Peyer's patch (tissue), 4 donors: ENCODE results near the gene MTMR12. TPM values are rescaled to one million over a fixed set of nuclear protein-coding genes. Genes with fewer than 3 reads are reported as not detected.

Source experiments
- DNase-seq, 3 donors: peaks; one replicate each; pipeline ENCODE4 v3.0.0-alpha.2; 2017 to 2019
- H3K27ac ChIP-seq, 4 donors: fragments of 200-600 bp; sonication (generic); one replicate each; pipeline ENCODE4 v1.5.1; 2016 to 2019
- H3K27me3 ChIP-seq, 2 donors: fragments of 200-600 bp; sonication (generic); one replicate each; pipeline ENCODE4 v1.5.1; 2019
- H3K36me3 ChIP-seq, 3 donors: fragments of 200-600 bp; sonication (generic); one replicate each; pipeline ENCODE4 v1.5.1; 2016 to 2019
- H3K4me1 ChIP-seq, 4 donors: fragments of 200-600 bp; sonication (generic); one replicate each; pipeline ENCODE4 v1.5.1; 2016 to 2019
- H3K4me3 ChIP-seq, 4 donors: fragments of 200-600 bp; sonication (generic); 1 replicate in 3 of 4; 2 replicates in 1 of 4; pipeline ENCODE4 v1.5.1; 2016 to 2019; ENCODE audit warnings: mild to moderate bottlenecking in 1 of 4
- H3K9me3 ChIP-seq, 4 donors: fragments of 200-600 bp; sonication (generic); one replicate each; pipeline ENCODE4 v1.5.1; 2016 to 2019; ENCODE audit warnings: mild to moderate bottlenecking in 1 of 4
- POLR2A ChIP-seq, 2 donors: fragments of 450-650 bp; IDR thresholded peaks; one replicate each; pipeline ENCODE4 v1.5.1; 2017; ENCODE audit warnings: antibody characterized with exemption in 2 of 2, mild to moderate bottlenecking in 2 of 2, moderate library complexity in 2 of 2
- total RNA-seq, 4 donors: library from RNA; depleted of rRNA; stranded (reverse); fragments of >200 nt; gene quantifications; one replicate each; pipeline ENCODE4 v1.1.0, GENCODE V29; 2016
- TF ChIP-seq, protein P1 (sequence below), 6 experiments: fragments of 450-650 bp in 4 of 6; fragments of 200-600 bp in 2 of 6; sonication (generic) in 1 of 6; IDR thresholded peaks; one replicate each; pipeline ENCODE4 v1.5.1; 2017 to 2019; ENCODE audit warnings: antibody characterized with exemption in 6 of 6, mild to moderate bottlenecking in 3 of 6, moderate library complexity in 1 of 6

MTMR12 gene
- total RNA-seq = 10 to 100 TPM; 16.0 to 43.7 (median 24.0) TPM

DNA sequence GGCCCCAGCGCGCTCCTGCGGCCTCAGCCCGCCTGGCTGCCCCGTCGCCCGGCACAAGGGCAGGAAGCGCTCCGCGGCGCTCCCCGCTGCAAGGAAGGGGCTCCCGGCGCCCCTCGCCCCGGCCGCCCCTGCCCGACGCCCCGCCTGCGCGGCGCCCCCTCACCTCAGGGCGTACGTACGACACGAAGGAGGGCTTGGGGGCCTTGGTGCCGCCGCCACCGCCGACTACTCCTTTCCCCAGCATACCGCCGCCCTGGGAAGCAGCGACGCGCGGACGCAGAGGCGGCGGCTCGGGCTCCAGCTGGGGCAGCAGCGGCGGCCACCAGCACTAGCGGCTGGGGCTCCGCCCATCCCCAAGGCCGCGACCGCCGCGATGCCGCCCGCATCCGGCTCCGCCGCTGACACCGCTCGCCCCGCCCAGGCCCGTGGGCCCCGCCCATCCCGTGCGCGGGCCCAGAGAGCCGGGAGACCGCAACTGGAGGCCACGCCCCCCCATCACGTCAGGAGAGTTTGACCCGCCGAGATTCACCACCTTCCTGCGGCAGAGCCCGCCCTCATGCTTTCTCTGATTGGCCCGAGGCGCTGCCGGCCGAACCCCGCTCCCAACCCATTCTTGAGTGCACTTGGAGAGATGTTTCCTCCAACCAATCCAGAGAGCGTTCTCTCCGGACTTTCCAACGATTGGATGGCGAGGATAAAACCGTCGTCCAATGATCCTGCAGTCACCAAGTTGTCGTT, at the start of gene MTMR12:
Gene MTMR12, minus strand, starts transcription at position 345 of the 738 bp plus-strand sequence. Its CDS starts 101 bp downstream, at position 244.
- Histone ChIP-seq H3K9me3 (no peaks in the 10 kb centered on the region), H3K27me3 (no peaks in the 10 kb centered on the region), H3K4me3 (peak within 1 kb of the TSS; percentile 87 to 100 (median 97)), H3K27ac (peak within 1 kb of the TSS; percentile 95 to 100 (median 99)), H3K36me3 (no peaks in the 10 kb centered on the region), H3K4me1 (peaks cover 0 to 17% (median 2%) of the 10 kb centered on the region in 4 donors)
- peak; percentile 99 to 100 (median 100) for DNase-seq
- TF ChIP-seq, protein P1, sequence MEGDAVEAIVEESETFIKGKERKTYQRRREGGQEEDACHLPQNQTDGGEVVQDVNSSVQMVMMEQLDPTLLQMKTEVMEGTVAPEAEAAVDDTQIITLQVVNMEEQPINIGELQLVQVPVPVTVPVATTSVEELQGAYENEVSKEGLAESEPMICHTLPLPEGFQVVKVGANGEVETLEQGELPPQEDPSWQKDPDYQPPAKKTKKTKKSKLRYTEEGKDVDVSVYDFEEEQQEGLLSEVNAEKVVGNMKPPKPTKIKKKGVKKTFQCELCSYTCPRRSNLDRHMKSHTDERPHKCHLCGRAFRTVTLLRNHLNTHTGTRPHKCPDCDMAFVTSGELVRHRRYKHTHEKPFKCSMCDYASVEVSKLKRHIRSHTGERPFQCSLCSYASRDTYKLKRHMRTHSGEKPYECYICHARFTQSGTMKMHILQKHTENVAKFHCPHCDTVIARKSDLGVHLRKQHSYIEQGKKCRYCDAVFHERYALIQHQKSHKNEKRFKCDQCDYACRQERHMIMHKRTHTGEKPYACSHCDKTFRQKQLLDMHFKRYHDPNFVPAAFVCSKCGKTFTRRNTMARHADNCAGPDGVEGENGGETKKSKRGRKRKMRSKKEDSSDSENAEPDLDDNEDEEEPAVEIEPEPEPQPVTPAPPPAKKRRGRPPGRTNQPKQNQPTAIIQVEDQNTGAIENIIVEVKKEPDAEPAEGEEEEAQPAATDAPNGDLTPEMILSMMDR (IDR thresholded peaks at IDR 0.05) = peak in 1 of 6 experiments; percentile 8
- TF ChIP-seq POLR2A (IDR thresholded peaks at IDR 0.05) = peak; percentile 84 to 92

DNA sequence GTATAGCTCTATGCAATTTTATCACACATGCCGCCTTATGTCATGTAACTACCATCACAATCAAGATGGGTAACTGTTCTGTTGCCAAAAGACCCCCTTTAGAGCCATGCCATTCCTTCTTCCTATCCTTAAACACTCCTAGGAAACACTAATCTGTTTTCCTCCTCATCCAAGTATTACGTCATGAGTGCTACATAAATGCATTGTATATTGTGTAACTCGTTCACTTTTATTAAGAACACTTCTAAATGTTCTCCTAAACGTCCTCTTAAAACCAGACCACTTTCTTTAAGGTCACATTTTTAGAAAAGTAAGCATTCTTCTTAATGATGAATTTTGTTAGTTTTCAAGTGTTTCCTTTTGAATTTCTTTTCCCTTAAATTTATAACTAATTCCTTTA, 49.8 kb upstream of the MTMR12 start:
- DNase-seq = no peak
- Histone ChIP-seq H3K27me3 (no peaks in the 10 kb centered on the region), H3K9me3 (no peaks in the 10 kb centered on the region), H3K4me3 (no peak overlapping the region), H3K4me1 (no peaks in the 10 kb centered on the region), H3K27ac (no peak overlapping the region), H3K36me3 (peaks cover 0 to 47% (median 0%) of the 10 kb centered on the region in 3 donors)
- TF ChIP-seq, protein P1 (IDR thresholded peaks at IDR 0.05) = no peak
- TF ChIP-seq POLR2A (IDR thresholded peaks at IDR 0.05) = no peak

DNA sequence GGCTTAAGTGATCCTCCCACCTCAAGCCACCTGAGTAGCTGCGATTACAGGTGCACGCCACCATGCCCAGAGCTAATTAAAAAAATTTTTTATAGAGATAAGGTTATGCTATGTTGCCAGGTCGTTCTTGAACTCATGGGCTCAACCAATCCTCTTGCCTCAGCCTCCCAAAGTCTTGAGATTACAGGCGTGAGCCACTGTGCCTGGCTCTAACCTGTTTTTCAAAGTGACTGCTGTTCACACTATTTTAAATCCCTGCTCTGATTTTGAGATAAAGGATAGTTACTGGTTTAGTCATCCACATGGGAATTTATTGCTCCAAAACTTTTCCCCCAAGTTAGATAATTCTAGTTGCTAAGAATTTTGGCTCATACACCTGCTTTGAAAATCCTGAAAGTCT, 48.2 kb upstream of the MTMR12 start:
- Histone ChIP-seq H3K4me3 (no peak overlapping the region), H3K27ac (no peak overlapping the region), H3K27me3 (no peaks in the 10 kb centered on the region), H3K36me3 (peaks cover 0 to 59% (median 0%) of the 10 kb centered on the region in 3 donors), H3K9me3 (no peaks in the 10 kb centered on the region), H3K4me1 (no peaks in the 10 kb centered on the region)
- TF ChIP-seq POLR2A (IDR thresholded peaks at IDR 0.05) = no peak
- TF ChIP-seq, protein P1 (IDR thresholded peaks at IDR 0.05) = no peak
- no peak for DNase-seq

DNA sequence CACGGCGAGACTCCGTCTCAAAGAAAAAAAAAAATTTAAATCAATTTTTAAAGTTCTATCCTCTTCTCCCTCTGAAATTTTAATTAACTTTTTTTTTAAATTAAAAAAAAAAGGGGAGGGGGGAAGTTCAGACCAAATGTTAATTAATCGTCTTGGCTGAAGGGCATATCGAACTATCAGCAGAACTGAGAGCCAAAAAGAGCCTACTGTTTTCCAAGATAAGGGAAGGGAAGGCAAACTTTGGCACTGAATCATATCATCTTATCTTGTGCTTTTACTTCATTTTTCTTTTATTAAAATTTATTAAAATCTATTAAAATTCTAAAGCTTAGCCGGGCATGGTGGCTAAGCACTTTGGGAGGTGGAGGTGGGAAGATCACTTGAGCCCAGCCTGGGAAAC, 45.9 kb upstream of the MTMR12 start:
- H3K9me3 ChIP-seq = no peaks in the 10 kb centered on the region

DNA sequence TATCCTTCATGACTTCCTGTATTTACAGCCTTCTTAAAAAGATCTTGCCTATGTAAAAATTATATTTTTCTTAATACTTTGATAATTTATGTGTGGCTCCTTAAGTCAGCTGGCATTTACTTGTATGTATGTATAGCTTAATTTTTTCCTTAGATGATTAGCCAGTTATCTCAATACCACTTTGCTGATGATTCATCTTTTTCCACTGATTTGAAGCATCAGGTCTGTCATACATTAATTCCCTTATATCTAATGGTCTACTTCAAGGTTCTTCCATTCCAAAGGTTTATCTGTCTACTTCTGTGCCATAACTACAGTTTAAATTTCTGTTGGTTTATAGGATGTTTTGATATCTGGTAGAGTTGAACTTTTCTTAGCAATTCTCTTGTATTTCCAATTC, 44.9 kb upstream of the MTMR12 start:
- no peak for DNase-seq
- TF ChIP-seq, protein P1 (IDR thresholded peaks at IDR 0.05) = no peak
- no peak for TF ChIP-seq POLR2A (IDR thresholded peaks at IDR 0.05)
- no peaks in the 10 kb centered on the region for H3K4me1 ChIP-seq
- H3K27ac ChIP-seq = no peak overlapping the region
- H3K9me3 ChIP-seq = no peaks in the 10 kb centered on the region
- H3K36me3 ChIP-seq = peaks cover 0 to 75% (median 0%) of the 10 kb centered on the region in 3 donors
- no peaks in the 10 kb centered on the region for H3K27me3 ChIP-seq
- no peak overlapping the region for H3K4me3 ChIP-seq

More for the DNA sequence above, 45.9 kb upstream of the MTMR12 start:
- H3K36me3 ChIP-seq = peaks cover 0 to 80% (median 0%) of the 10 kb centered on the region in 3 donors
- H3K27me3 ChIP-seq = no peaks in the 10 kb centered on the region
- no peak for TF ChIP-seq POLR2A (IDR thresholded peaks at IDR 0.05)
- TF ChIP-seq, protein P1 (IDR thresholded peaks at IDR 0.05) = no peak
- no peak overlapping the region for H3K27ac ChIP-seq
- DNase-seq = no peak
- H3K4me3 ChIP-seq = no peak overlapping the region
- H3K4me1 ChIP-seq = no peaks in the 10 kb centered on the region
